ENCODE data around the gene PPP1R18.

Gene PPP1R18

GRCh38 chr6:30682143-30683117 lies 4.0 kb downstream of the PPP1R18 start:
- Mint-ChIP-seq H3K36me3 (ENCODE audit: low read depth) (peaks cover 34% of the 10 kb centered on the region), H3K27me3 (ENCODE audit: low read depth, poor library complexity) (peaks cover 9% of the 10 kb centered on the region), H3K9me3 (no peaks in the 10 kb centered on the region), H3K4me1 (peaks cover 71% of the 10 kb centered on the region), H3K4me3 (peak overlapping the region; percentile 87), H3K27ac (peak overlapping the region; percentile 88)
- DNase-seq: peak; percentile 33
- no peak for TF ChIP-seq CTCF (IDR thresholded peaks at IDR 0.05)

- no peaks in the 10 kb centered on the region for H3K9me3 Mint-ChIP-seq
- no peak for TF ChIP-seq CTCF (IDR thresholded peaks at IDR 0.05)
- DNase-seq: no peak
- H3K4me3 Mint-ChIP-seq: peak overlapping the region; percentile 87
- H3K4me1 Mint-ChIP-seq: peaks cover 71% of the 10 kb centered on the region
- H3K36me3 Mint-ChIP-seq (ENCODE audit: low read depth): peaks cover 37% of the 10 kb centered on the region
- H3K27ac Mint-ChIP-seq: no peak overlapping the region
- H3K27me3 Mint-ChIP-seq (ENCODE audit: low read depth, poor library complexity): peaks cover 9% of the 10 kb centered on the region
These were observed 4.7 kb downstream of the PPP1R18 start for GRCh38 chr6:30681766-30682142.

- H3K9me3 Mint-ChIP-seq: no peaks in the 10 kb centered on the region
- peaks cover 9% of the 10 kb centered on the region for H3K27me3 Mint-ChIP-seq (ENCODE audit: low read depth, poor library complexity)
- H3K4me3 Mint-ChIP-seq: peak overlapping the region; percentile 21
- peaks cover 56% of the 10 kb centered on the region for H3K4me1 Mint-ChIP-seq
- no peak overlapping the region for H3K27ac Mint-ChIP-seq
- TF ChIP-seq CTCF (IDR thresholded peaks at IDR 0.05): no peak
- DNase-seq: no peak
- H3K36me3 Mint-ChIP-seq (ENCODE audit: low read depth): peaks cover 43% of the 10 kb centered on the region
These were observed 6.5 kb downstream of the PPP1R18 start for GRCh38 chr6:30679765-30680535.

- peaks cover 41% of the 10 kb centered on the region for H3K36me3 Mint-ChIP-seq (ENCODE audit: low read depth)
- H3K9me3 Mint-ChIP-seq: no peaks in the 10 kb centered on the region
- peak; percentile 93 for TF ChIP-seq CTCF (IDR thresholded peaks at IDR 0.05)
- peak overlapping the region; percentile 54 for H3K4me3 Mint-ChIP-seq
- peak; percentile 91 for DNase-seq
- peaks cover 49% of the 10 kb centered on the region for H3K4me1 Mint-ChIP-seq
- H3K27ac Mint-ChIP-seq: no peak overlapping the region
- peaks cover 9% of the 10 kb centered on the region for H3K27me3 Mint-ChIP-seq (ENCODE audit: low read depth, poor library complexity)
These were observed 7.3 kb downstream of the PPP1R18 start for GRCh38 chr6:30678964-30679726.

- no peak for DNase-seq
- peaks cover 37% of the 10 kb centered on the region for H3K36me3 Mint-ChIP-seq (ENCODE audit: low read depth)
- peaks cover 9% of the 10 kb centered on the region for H3K27me3 Mint-ChIP-seq (ENCODE audit: low read depth, poor library complexity)
- H3K9me3 Mint-ChIP-seq: no peaks in the 10 kb centered on the region
- no peak overlapping the region for H3K4me3 Mint-ChIP-seq
- TF ChIP-seq CTCF (IDR thresholded peaks at IDR 0.05): no peak
- no peak overlapping the region for H3K27ac Mint-ChIP-seq
- H3K4me1 Mint-ChIP-seq: peaks cover 37% of the 10 kb centered on the region
These were observed 9.7 kb downstream of the PPP1R18 start for GRCh38 chr6:30676660-30677285.
